HL-60 (cell line): Measurements from ENCODE around the gene UTP20.

Experiments used
- DNase-seq, 2 experiments: peaks; one replicate each; pipeline ENCODE4 v3.0.0-alpha.2; 2010 to 2020; ENCODE audit warnings: low read depth in 1 of 2, low spot score in 1 of 2
- H3K27ac ChIP-seq: fragments of 250-450 bp; sonication (Bioruptor Pico); replicated peaks from 2 replicates; pipeline ENCODE4 v1.5.1; 2020; ENCODE audit warnings: mild to moderate bottlenecking, moderate library complexity
- H3K27me3 ChIP-seq: fragments of 250-450 bp; sonication (Bioruptor Pico); 2 replicates; pipeline ENCODE4 v1.5.1; 2021; ENCODE audit warnings: mild to moderate bottlenecking, moderate library complexity; ENCODE audit not compliant: insufficient read depth, poor library complexity, severe bottlenecking
- H3K4me3 ChIP-seq: replicated peaks from 2 replicates; pipeline ENCODE4 v1.5.1; 2011; ENCODE audit warnings: mild to moderate bottlenecking, control low read depth, low read length; ENCODE audit not compliant: insufficient read depth
- GABPA ChIP-seq: IDR thresholded peaks from 2 replicates; pipeline ENCODE4 v1.6.1; 2012; ENCODE audit warnings: low read depth
- POLR2AphosphoS5 ChIP-seq: IDR thresholded peaks from 2 replicates; pipeline ENCODE4 v1.6.1; 2012; ENCODE audit warnings: low read depth
- SPI1 ChIP-seq: IDR thresholded peaks from 2 replicates; pipeline ENCODE4 v1.6.1; 2012; ENCODE audit warnings: low read depth, mild to moderate bottlenecking, borderline replicate concordance
- TF ChIP-seq, protein P1 (sequence below): IDR thresholded peaks from 2 replicates; pipeline ENCODE4 v1.6.1; 2012; ENCODE audit warnings: low read depth; ENCODE audit not compliant: insufficient replicate concordance
- TF ChIP-seq, protein P2 (sequence below): IDR thresholded peaks from one replicate; pipeline ENCODE4 v1.5.1; 2011; ENCODE audit warnings: low read length, control low read depth, inconsistent platforms; ENCODE audit not compliant: insufficient read depth

UTP20 gene

DNA sequence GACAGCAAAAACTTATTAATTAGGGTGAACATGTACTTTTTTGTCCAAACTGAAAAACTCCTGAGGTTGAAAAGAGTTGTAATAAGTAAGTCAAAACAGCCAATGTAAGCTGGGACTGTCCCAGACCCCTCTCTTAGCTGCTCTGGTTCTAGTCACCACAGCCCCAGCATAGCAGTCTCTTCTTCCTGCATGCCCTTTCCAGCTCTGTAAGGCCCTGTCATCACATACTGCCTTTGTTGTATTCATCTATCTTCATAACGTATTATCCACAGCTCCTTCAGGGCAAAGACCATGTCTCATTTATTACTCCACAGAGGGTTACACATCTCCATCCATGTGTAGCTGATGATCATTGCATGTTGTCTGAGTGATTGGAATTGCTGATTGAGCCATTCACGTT lies 56.5 kb downstream of the UTP20 start:
- H3K27me3 ChIP-seq = no peaks in the 10 kb centered on the region
- TF ChIP-seq, protein P1, sequence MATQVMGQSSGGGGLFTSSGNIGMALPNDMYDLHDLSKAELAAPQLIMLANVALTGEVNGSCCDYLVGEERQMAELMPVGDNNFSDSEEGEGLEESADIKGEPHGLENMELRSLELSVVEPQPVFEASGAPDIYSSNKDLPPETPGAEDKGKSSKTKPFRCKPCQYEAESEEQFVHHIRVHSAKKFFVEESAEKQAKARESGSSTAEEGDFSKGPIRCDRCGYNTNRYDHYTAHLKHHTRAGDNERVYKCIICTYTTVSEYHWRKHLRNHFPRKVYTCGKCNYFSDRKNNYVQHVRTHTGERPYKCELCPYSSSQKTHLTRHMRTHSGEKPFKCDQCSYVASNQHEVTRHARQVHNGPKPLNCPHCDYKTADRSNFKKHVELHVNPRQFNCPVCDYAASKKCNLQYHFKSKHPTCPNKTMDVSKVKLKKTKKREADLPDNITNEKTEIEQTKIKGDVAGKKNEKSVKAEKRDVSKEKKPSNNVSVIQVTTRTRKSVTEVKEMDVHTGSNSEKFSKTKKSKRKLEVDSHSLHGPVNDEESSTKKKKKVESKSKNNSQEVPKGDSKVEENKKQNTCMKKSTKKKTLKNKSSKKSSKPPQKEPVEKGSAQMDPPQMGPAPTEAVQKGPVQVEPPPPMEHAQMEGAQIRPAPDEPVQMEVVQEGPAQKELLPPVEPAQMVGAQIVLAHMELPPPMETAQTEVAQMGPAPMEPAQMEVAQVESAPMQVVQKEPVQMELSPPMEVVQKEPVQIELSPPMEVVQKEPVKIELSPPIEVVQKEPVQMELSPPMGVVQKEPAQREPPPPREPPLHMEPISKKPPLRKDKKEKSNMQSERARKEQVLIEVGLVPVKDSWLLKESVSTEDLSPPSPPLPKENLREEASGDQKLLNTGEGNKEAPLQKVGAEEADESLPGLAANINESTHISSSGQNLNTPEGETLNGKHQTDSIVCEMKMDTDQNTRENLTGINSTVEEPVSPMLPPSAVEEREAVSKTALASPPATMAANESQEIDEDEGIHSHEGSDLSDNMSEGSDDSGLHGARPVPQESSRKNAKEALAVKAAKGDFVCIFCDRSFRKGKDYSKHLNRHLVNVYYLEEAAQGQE = no peak
- TF ChIP-seq POLR2AphosphoS5 = no peak
- H3K27ac ChIP-seq = no peak overlapping the region
- H3K4me3 ChIP-seq = no peak overlapping the region
- no peak for DNase-seq

DNA sequence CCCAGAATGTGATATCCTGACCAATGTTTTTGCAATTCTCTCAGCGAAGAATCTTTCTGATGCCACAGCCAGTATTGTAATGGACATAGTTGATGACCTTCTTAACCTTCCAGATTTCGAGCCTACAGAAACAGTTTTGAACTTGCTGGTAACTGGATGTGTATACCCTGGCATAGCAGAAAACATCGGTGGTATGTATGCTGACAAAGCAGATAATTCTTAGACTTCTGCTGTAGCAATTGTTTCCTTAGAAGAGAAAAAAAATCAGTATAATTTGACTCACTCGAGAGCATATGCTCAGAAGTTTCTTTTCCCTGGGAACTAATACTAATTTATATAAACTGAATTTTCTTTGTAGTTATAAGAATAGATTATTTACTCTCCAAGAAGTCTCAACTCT lies 58.2 kb downstream of the UTP20 start:
- TF ChIP-seq SPI1 (no peak), GABPA (no peak), POLR2AphosphoS5 (no peak)
- TF ChIP-seq, protein P2, sequence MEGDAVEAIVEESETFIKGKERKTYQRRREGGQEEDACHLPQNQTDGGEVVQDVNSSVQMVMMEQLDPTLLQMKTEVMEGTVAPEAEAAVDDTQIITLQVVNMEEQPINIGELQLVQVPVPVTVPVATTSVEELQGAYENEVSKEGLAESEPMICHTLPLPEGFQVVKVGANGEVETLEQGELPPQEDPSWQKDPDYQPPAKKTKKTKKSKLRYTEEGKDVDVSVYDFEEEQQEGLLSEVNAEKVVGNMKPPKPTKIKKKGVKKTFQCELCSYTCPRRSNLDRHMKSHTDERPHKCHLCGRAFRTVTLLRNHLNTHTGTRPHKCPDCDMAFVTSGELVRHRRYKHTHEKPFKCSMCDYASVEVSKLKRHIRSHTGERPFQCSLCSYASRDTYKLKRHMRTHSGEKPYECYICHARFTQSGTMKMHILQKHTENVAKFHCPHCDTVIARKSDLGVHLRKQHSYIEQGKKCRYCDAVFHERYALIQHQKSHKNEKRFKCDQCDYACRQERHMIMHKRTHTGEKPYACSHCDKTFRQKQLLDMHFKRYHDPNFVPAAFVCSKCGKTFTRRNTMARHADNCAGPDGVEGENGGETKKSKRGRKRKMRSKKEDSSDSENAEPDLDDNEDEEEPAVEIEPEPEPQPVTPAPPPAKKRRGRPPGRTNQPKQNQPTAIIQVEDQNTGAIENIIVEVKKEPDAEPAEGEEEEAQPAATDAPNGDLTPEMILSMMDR = no peak
- TF ChIP-seq, protein P1 = no peak
- no peak for DNase-seq
- H3K27me3 ChIP-seq = no peaks in the 10 kb centered on the region
- no peak overlapping the region for H3K27ac ChIP-seq
- no peak overlapping the region for H3K4me3 ChIP-seq

DNA sequence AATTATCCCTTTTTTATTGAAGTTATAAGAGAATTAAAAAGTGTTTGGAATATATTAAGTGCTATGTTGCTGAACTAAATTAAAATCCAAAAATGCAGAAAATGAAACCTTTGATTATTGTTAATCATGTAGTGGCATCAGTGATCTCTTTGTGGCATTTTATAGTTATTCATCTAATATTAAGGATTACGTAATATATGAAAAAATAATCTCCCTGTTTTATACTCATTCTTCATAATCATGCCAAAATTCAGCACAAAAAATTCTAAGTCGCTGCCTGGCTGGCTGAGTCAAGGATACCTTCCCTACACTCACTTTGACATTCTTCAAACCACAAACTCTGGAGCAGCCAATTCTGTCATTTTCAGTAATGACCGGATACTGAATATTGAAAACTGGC lies 64.0 kb downstream of the UTP20 start:
- DNase-seq = no peak
- Histone ChIP-seq H3K27ac (no peak overlapping the region), H3K27me3 (no peaks in the 10 kb centered on the region), H3K4me3 (no peak overlapping the region)
- TF ChIP-seq SPI1 (no peak), GABPA (no peak), POLR2AphosphoS5 (no peak)
- TF ChIP-seq, protein P1 = no peak
- TF ChIP-seq, protein P2 = no peak

DNA sequence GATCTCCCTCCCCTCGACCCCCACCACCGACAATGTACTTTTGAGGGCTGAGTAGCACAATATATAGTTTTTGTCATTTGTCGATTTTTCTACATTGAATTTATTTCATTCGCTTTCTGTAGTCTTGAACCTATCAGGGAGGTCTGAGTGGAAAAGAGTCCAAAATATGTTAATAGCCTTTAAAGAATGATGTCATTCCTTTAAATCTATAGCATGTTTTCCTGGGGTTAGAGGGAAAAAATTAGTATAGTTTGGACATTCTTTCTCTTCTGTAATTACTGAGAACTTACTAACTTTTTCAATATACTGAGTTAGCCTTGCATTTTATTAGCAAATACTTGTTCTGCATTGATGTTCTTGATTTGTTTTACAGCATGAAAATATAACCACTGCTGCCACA lies 71.8 kb downstream of the UTP20 start:
- no peak overlapping the region for H3K27ac ChIP-seq
- no peak overlapping the region for H3K4me3 ChIP-seq
- DNase-seq = no peak
- no peak for TF ChIP-seq SPI1
- TF ChIP-seq, protein P1 = no peak
- H3K27me3 ChIP-seq = no peaks in the 10 kb centered on the region
